Spleen (tissue), 7 donors: ENCODE results near the gene IRAK1.

Experiments used
- POLR2AphosphoS5 ChIP-seq, 3 donors: sonication (generic); formaldehyde crosslinking; IDR thresholded peaks; one replicate each; pipeline ENCODE4 v1.5.1; 2017; ENCODE audit warnings: antibody characterized with exemption in 3 of 3
- TF ChIP-seq, protein P1 (sequence below), 11 experiments: fragments of 200-600 bp in 7 of 11; fragments of 450-650 bp in 4 of 11; sonication (generic) in 4 of 11; IDR thresholded peaks in 8 of 11; conservative IDR thresholded peaks in 3 of 11; 1 replicate in 7 of 11; 2 replicates in 4 of 11; pipeline versions ENCODE4 v1.4.0 to v1.8.0; 2016 to 2021; ENCODE audit warnings: antibody characterized with exemption in 11 of 11, inconsistent platforms in 4 of 11, mild to moderate bottlenecking in 1 of 11
- donor health status: DM: no; HTN: no; CAD: no; lungs with moderate emphysema.
- donor health status: DM: no; HTN: no; CAD: no.
- donor health status: DM: no; HTN: no; CAD: no.

DNA sequence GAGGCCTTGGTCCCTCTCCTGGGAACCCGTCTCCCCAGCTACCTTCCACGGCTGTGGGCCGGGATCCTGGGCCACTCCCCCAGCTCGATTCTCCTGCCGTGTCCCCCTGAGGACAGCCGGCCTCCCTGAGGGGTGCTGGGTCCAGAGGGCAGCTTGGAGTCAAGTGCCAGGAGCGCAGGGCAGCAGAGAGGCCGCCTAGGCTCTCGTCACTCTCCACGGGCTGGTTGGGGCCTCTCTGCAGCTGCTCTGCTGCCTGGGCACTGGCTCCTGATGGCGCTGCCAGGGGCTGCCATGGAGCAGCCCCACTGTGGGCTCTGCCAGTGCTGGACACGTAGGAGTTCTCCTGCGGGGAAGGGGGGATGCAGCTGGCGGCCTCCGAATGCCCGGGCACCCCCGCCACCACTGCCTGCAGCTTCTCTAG lies 6.7 kb downstream of the IRAK1 start:
- TF ChIP-seq, protein P1, sequence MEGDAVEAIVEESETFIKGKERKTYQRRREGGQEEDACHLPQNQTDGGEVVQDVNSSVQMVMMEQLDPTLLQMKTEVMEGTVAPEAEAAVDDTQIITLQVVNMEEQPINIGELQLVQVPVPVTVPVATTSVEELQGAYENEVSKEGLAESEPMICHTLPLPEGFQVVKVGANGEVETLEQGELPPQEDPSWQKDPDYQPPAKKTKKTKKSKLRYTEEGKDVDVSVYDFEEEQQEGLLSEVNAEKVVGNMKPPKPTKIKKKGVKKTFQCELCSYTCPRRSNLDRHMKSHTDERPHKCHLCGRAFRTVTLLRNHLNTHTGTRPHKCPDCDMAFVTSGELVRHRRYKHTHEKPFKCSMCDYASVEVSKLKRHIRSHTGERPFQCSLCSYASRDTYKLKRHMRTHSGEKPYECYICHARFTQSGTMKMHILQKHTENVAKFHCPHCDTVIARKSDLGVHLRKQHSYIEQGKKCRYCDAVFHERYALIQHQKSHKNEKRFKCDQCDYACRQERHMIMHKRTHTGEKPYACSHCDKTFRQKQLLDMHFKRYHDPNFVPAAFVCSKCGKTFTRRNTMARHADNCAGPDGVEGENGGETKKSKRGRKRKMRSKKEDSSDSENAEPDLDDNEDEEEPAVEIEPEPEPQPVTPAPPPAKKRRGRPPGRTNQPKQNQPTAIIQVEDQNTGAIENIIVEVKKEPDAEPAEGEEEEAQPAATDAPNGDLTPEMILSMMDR (IDR thresholded peaks at IDR 0.05 in 8 of 11, conservative IDR thresholded peaks at IDR 0.05 in 3 of 11): no peak
- TF ChIP-seq POLR2AphosphoS5 (IDR thresholded peaks at IDR 0.05): no peak
